GM23338 (cell line): ENCODE measurements around the gene THADA. TPM values are rescaled to one million over a fixed set of nuclear protein-coding genes. Genes with fewer than 3 reads are reported as not detected.

Experiments
- ATAC-seq: fragments of 200-7000 bp; cut with Tn5 transposase; 3 replicates; pipeline ENCODE4 v1.9.1; 2020
- DNase-seq: peaks from one replicate; pipeline ENCODE4 v3.0.0-alpha.2; 2015; ENCODE audit warnings: low spot score
- H2AFZ ChIP-seq: fragments of 200-600 bp; sonication (generic); 2 replicates; pipeline ENCODE4 v1.8.0; 2016; ENCODE audit warnings: antibody characterized with exemption, mild to moderate bottlenecking, moderate library complexity
- H3F3A ChIP-seq: fragments of 200-600 bp; sonication (generic); replicated peaks from 2 replicates; pipeline ENCODE4 v1.8.0; 2017; ENCODE audit warnings: antibody characterized with exemption, mixed run types, low read depth
- H3K27ac ChIP-seq: fragments of 200-600 bp; sonication (generic); 2 replicates; pipeline ENCODE4 v1.6.1; 2016; ENCODE audit warnings: low read depth
- H3K27me3 ChIP-seq: fragments of 200-600 bp; sonication (generic); 2 replicates; pipeline ENCODE4 v1.8.0; 2016; ENCODE audit warnings: mild to moderate bottlenecking, mixed run types, moderate library complexity; ENCODE audit not compliant: insufficient read depth
- H3K36me3 ChIP-seq: fragments of 200-600 bp; sonication (generic); 2 replicates; pipeline ENCODE4 v1.8.0; 2016; ENCODE audit warnings: mild to moderate bottlenecking; ENCODE audit not compliant: insufficient read depth
- H3K4me1 ChIP-seq: fragments of 200-600 bp; sonication (generic); 2 replicates; pipeline ENCODE4 v1.8.0; 2016; ENCODE audit warnings: mild to moderate bottlenecking, moderate library complexity; ENCODE audit not compliant: insufficient read depth
- H3K4me2 ChIP-seq: fragments of 200-600 bp; sonication (generic); 2 replicates; pipeline ENCODE4 v1.7.1; 2017; ENCODE audit warnings: mixed run types
- H3K4me3 ChIP-seq: fragments of 200-600 bp; sonication (generic); 2 replicates; pipeline ENCODE4 v1.6.1; 2016; ENCODE audit warnings: mixed run types
- H3K79me2 ChIP-seq: fragments of 200-600 bp; sonication (generic); replicated peaks from 2 replicates; pipeline ENCODE4 v1.8.0; 2017; ENCODE audit warnings: mild to moderate bottlenecking; ENCODE audit not compliant: insufficient read depth
- H3K9me2 ChIP-seq: fragments of 200-600 bp; sonication (generic); 2 replicates; pipeline ENCODE4 v1.8.0; 2017; ENCODE audit not compliant: insufficient read depth
- H4K20me1 ChIP-seq: fragments of 200-600 bp; sonication (generic); replicated peaks from 2 replicates; pipeline ENCODE4 v1.8.0; 2017; ENCODE audit warnings: mild to moderate bottlenecking; ENCODE audit not compliant: insufficient read depth
- H3K27ac Mint-ChIP-seq: 2 replicates; pipeline ENCODE4 v1.8.0; 2020; ENCODE audit warnings: inconsistent platforms, mild to moderate bottlenecking, moderate library complexity, mixed read lengths
- H3K27me3 Mint-ChIP-seq: 3 replicates; pipeline ENCODE4 v1.8.0; 2022; ENCODE audit warnings: low read depth, mild to moderate bottlenecking, moderate library complexity, mixed read lengths, inconsistent platforms; ENCODE audit not compliant: insufficient read depth, poor library complexity
- H3K36me3 Mint-ChIP-seq: 3 replicates; pipeline ENCODE4 v1.8.0; 2021; ENCODE audit warnings: low read depth, mild to moderate bottlenecking, inconsistent platforms, moderate library complexity, mixed read lengths
- H3K4me1 Mint-ChIP-seq: 3 replicates; pipeline ENCODE4 v1.8.0; 2020; ENCODE audit warnings: mild to moderate bottlenecking, inconsistent platforms, mixed read lengths
- H3K4me3 Mint-ChIP-seq: 3 replicates; pipeline ENCODE4 v1.8.0; 2021; ENCODE audit warnings: moderate library complexity, mild to moderate bottlenecking, inconsistent platforms, mixed read lengths
- H3K9me3 Mint-ChIP-seq: 3 replicates; pipeline ENCODE4 v1.8.0; 2020; ENCODE audit warnings: moderate library complexity, mild to moderate bottlenecking, inconsistent platforms, mixed read lengths
- CREB1 ChIP-seq: fragments of 250-450 bp; sonication (Bioruptor Pico); IDR thresholded peaks from 2 replicates; pipeline ENCODE4 v1.5.0; 2020; ENCODE audit warnings: low read depth, mild to moderate bottlenecking, moderate library complexity
- EZH2 ChIP-seq: fragments of 200-600 bp; sonication (generic); IDR thresholded peaks from one replicate; pipeline ENCODE4 v1.8.0; 2017; ENCODE audit warnings: antibody characterized with exemption, mild to moderate bottlenecking, low read depth; ENCODE audit not compliant: unreplicated experiment
- EZH2phosphoT487 ChIP-seq: fragments of 200-600 bp; sonication (generic); IDR thresholded peaks from one replicate; pipeline ENCODE4 v1.8.1; 2018; ENCODE audit warnings: antibody characterized with exemption; ENCODE audit not compliant: unreplicated experiment
- JUNB ChIP-seq: IDR thresholded peaks from one replicate; pipeline ENCODE4 v1.6.1; 2016; ENCODE audit warnings: antibody characterized with exemption; ENCODE audit not compliant: unreplicated experiment
- NANOG ChIP-seq: IDR thresholded peaks from 2 replicates; pipeline ENCODE4 v1.6.1; 2016; ENCODE audit warnings: antibody characterized with exemption, borderline replicate concordance
- POLR2AphosphoS5 ChIP-seq: IDR thresholded peaks from 2 replicates; pipeline ENCODE4 v1.6.1; 2016; ENCODE audit warnings: antibody characterized with exemption, low read depth
- STAT1 ChIP-seq: IDR thresholded peaks from one replicate; pipeline ENCODE4 v1.6.1; 2016; ENCODE audit warnings: antibody characterized with exemption; ENCODE audit not compliant: unreplicated experiment
- ZNF331 ChIP-seq: fragments of 250-450 bp; sonication (Bioruptor Pico); IDR thresholded peaks from 2 replicates; pipeline ENCODE4 v1.5.0; 2020; ENCODE audit warnings: low read depth, mild to moderate bottlenecking, moderate library complexity
- polyA plus RNA-seq: library from polyadenylated mRNA; unstranded; fragments of >200 nt; fragmentation: Nextera tagmentation; extraction: Ambion mirVana; gene quantifications from 2 replicates; pipeline ENCODE4 v1.2.1, GENCODE V29; 2016
- total RNA-seq: library from RNA; depleted of rRNA; stranded (reverse); fragments of >200 nt; shearing (Covaris generic); gene quantifications from 2 replicates; pipeline ENCODE4 v1.2.3, GENCODE V29; 2014
- TF ChIP-seq, protein P1 (sequence below), 2 experiments: fragments of 200-600 bp in 1 of 2; sonication (generic) in 1 of 2; conservative IDR thresholded peaks; 2 replicates each; pipeline versions ENCODE4 v1.5.1 to v1.6.1; 2016 to 2017; ENCODE audit warnings: antibody characterized with exemption in 2 of 2, low read depth in 2 of 2, mild to moderate bottlenecking in 2 of 2, moderate library complexity in 1 of 2
- TF ChIP-seq, protein P2 (sequence below): IDR thresholded peaks from one replicate; pipeline ENCODE4 v1.6.1; 2018; ENCODE audit warnings: antibody characterized with exemption; ENCODE audit not compliant: unreplicated experiment

The THADA gene
- total and polyA plus RNA-seq, 2 experiments from 2014 or later, result 17.0 to 30.7 TPM

DNA sequence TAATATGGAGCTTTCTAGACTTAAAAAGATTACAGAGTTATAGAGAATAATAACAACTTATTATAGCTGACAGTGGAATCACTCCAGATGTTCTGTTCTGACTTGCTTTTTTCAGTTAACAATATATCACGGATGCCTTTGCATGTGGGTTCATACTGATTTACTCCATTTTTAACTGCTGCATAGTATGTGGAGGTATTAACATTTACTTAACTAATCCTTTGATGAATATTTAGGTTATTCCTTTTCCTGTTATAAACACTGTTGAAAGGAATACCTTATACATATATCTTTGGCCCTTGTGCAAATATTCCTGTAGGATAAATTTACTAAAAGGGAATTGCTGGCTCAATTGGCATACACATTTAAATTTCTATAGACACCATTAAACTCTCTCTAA is 336.3 kb downstream of the THADA start:
- H3K79me2 ChIP-seq, result no peaks in the 10 kb centered on the region
- H3K4me1 Mint-ChIP-seq, result no peaks in the 10 kb centered on the region
- H3K27ac Mint-ChIP-seq, result no peak overlapping the region
- no peaks in the 10 kb centered on the region for H3K4me1 ChIP-seq
- H2AFZ ChIP-seq, result no peak overlapping the region
- no peaks in the 10 kb centered on the region for H3K9me2 ChIP-seq
- H3K36me3 Mint-ChIP-seq, result no peaks in the 10 kb centered on the region
- H3K27me3 Mint-ChIP-seq, result no peaks in the 10 kb centered on the region
- TF ChIP-seq NANOG, result no peak
- TF ChIP-seq ZNF331 (CRISPR knock-in tag), result no peak
- H4K20me1 ChIP-seq, result no peaks in the 10 kb centered on the region
- H3K9me3 Mint-ChIP-seq, result no peaks in the 10 kb centered on the region
- no peaks in the 10 kb centered on the region for H3K36me3 ChIP-seq
- H3K4me3 Mint-ChIP-seq, result no peak overlapping the region
- H3K4me2 ChIP-seq, result no peak overlapping the region
- no peaks in the 10 kb centered on the region for H3K27me3 ChIP-seq
- DNase-seq (no peak), ATAC-seq (no peak)
- no peaks in the 10 kb centered on the region for H3F3A ChIP-seq
- H3K4me3 ChIP-seq, result no peak overlapping the region
- no peak overlapping the region for H3K27ac ChIP-seq

DNA sequence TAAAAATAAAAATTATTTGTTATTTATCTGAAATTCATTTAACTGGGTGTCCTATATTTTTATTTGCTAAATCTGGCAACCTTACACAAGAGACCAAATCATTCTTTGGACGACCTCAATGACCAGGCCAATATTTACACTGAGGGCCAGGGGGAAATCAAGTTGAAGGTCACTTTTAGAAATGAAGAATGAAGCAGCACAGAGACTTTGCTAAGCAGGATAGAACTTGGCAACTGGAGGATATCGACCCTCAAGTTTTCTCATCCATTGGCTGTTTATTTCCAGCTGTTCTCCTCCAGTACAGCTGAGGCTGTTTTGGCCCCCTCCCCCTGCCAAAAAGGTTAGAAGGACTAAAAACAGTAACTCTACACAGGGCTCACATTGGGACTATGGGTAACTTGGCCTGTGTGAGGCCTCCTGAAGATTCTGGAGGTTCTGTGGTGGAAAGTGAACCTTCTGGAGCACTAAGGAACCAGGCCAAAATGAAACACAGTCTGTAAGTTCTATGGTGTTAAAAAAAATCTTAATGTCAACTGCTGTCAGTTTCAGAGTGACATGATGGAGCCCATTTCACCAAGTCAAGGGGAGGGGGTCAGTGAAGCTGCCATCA is 337.2 kb downstream of the THADA start:
- ATAC-seq (no peak), DNase-seq (no peak)
- Mint-ChIP-seq H3K27me3 (no peaks in the 10 kb centered on the region), H3K36me3 (no peaks in the 10 kb centered on the region), H3K4me1 (no peaks in the 10 kb centered on the region), H3K9me3 (no peaks in the 10 kb centered on the region), H3K27ac (no peak overlapping the region), H3K4me3 (no peak overlapping the region)
- Histone ChIP-seq H3K79me2 (no peaks in the 10 kb centered on the region), H3K36me3 (no peaks in the 10 kb centered on the region), H3K27me3 (no peaks in the 10 kb centered on the region), H2AFZ (no peak overlapping the region), H4K20me1 (no peaks in the 10 kb centered on the region), H3K9me2 (no peaks in the 10 kb centered on the region), H3K4me2 (no peak overlapping the region), H3K27ac (no peak overlapping the region), H3K4me3 (no peak overlapping the region), H3F3A (no peaks in the 10 kb centered on the region), H3K4me1 (no peaks in the 10 kb centered on the region)
- TF ChIP-seq POLR2AphosphoS5, result no peak
- TF ChIP-seq STAT1, result no peak
- TF ChIP-seq NANOG, result no peak
- TF ChIP-seq, protein P1, sequence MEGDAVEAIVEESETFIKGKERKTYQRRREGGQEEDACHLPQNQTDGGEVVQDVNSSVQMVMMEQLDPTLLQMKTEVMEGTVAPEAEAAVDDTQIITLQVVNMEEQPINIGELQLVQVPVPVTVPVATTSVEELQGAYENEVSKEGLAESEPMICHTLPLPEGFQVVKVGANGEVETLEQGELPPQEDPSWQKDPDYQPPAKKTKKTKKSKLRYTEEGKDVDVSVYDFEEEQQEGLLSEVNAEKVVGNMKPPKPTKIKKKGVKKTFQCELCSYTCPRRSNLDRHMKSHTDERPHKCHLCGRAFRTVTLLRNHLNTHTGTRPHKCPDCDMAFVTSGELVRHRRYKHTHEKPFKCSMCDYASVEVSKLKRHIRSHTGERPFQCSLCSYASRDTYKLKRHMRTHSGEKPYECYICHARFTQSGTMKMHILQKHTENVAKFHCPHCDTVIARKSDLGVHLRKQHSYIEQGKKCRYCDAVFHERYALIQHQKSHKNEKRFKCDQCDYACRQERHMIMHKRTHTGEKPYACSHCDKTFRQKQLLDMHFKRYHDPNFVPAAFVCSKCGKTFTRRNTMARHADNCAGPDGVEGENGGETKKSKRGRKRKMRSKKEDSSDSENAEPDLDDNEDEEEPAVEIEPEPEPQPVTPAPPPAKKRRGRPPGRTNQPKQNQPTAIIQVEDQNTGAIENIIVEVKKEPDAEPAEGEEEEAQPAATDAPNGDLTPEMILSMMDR (conservative IDR thresholded peaks at IDR 0.05; ENCODE audit: low read depth in 2 of 2), result no peak
- TF ChIP-seq EZH2phosphoT487, result no peak
- TF ChIP-seq CREB1, result no peak
- TF ChIP-seq, protein P2, sequence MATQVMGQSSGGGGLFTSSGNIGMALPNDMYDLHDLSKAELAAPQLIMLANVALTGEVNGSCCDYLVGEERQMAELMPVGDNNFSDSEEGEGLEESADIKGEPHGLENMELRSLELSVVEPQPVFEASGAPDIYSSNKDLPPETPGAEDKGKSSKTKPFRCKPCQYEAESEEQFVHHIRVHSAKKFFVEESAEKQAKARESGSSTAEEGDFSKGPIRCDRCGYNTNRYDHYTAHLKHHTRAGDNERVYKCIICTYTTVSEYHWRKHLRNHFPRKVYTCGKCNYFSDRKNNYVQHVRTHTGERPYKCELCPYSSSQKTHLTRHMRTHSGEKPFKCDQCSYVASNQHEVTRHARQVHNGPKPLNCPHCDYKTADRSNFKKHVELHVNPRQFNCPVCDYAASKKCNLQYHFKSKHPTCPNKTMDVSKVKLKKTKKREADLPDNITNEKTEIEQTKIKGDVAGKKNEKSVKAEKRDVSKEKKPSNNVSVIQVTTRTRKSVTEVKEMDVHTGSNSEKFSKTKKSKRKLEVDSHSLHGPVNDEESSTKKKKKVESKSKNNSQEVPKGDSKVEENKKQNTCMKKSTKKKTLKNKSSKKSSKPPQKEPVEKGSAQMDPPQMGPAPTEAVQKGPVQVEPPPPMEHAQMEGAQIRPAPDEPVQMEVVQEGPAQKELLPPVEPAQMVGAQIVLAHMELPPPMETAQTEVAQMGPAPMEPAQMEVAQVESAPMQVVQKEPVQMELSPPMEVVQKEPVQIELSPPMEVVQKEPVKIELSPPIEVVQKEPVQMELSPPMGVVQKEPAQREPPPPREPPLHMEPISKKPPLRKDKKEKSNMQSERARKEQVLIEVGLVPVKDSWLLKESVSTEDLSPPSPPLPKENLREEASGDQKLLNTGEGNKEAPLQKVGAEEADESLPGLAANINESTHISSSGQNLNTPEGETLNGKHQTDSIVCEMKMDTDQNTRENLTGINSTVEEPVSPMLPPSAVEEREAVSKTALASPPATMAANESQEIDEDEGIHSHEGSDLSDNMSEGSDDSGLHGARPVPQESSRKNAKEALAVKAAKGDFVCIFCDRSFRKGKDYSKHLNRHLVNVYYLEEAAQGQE, result no peak
- no peak for TF ChIP-seq ZNF331 (CRISPR knock-in tag)
- no peak for TF ChIP-seq JUNB
- TF ChIP-seq EZH2, result no peak
